ENCODE data around the gene SEMA4D.

The SEMA4D gene

GRCh38 chr9:89497978-89498851 is at the start of gene SEMA4D:
Gene SEMA4D, minus strand, starts transcription at chr9:89498113. Its CDS starts 92,657 bp downstream, at chr9:89405456.
- DNase-seq (ENCODE audit: extremely low read depth, low read depth), result peak; percentile 30
- no peak for TF ChIP-seq CTCF (IDR thresholded peaks at IDR 0.05; ENCODE audit: low read depth, low read length, missing control alignments)
- H3K4me3 ChIP-seq (replicated peaks; ENCODE audit: low read depth, low read length), result peak within 1 kb of the TSS; percentile 57

GRCh38 chr9:89547000-89547399 is 49.1 kb upstream of the SEMA4D start:
- H3K4me3 ChIP-seq (replicated peaks; ENCODE audit: low read depth, low read length), result no peak overlapping the region
- no peak for DNase-seq (ENCODE audit: extremely low read depth, low read depth)
- no peak for TF ChIP-seq CTCF (IDR thresholded peaks at IDR 0.05; ENCODE audit: low read depth, low read length, missing control alignments)

- no peak overlapping the region for H3K4me3 ChIP-seq (replicated peaks; ENCODE audit: low read depth, low read length)
- no peak for DNase-seq (ENCODE audit: extremely low read depth, low read depth)
- TF ChIP-seq CTCF (IDR thresholded peaks at IDR 0.05; ENCODE audit: low read depth, low read length, missing control alignments), result no peak
These were observed 46.4 kb upstream of the SEMA4D start for GRCh38 chr9:89544279-89544661.

- no peak for TF ChIP-seq CTCF (IDR thresholded peaks at IDR 0.05; ENCODE audit: low read depth, low read length, missing control alignments)
These were observed 45.8 kb upstream of the SEMA4D start for GRCh38 chr9:89543621-89544278.

GRCh38 chr9:89543111-89543510 is 45.2 kb upstream of the SEMA4D start:
- no peak overlapping the region for H3K4me3 ChIP-seq (replicated peaks; ENCODE audit: low read depth, low read length)
- TF ChIP-seq CTCF (IDR thresholded peaks at IDR 0.05; ENCODE audit: low read depth, low read length, missing control alignments), result no peak
- no peak for DNase-seq (ENCODE audit: extremely low read depth, low read depth)

More at GRCh38 chr9:89543621-89544278, 45.8 kb upstream of the SEMA4D start:
- no peak for DNase-seq (ENCODE audit: extremely low read depth, low read depth)
- H3K4me3 ChIP-seq (replicated peaks; ENCODE audit: low read depth, low read length), result no peak overlapping the region

- DNase-seq (ENCODE audit: extremely low read depth, low read depth), result no peak
- no peak overlapping the region for H3K4me3 ChIP-seq (replicated peaks; ENCODE audit: low read depth, low read length)
- TF ChIP-seq CTCF (IDR thresholded peaks at IDR 0.05; ENCODE audit: low read depth, low read length, missing control alignments), result no peak
These were observed 44.6 kb upstream of the SEMA4D start for GRCh38 chr9:89542401-89543021.
